Measurements from ENCODE around the gene BCR.
A peak's percentile ranks its signal among the peaks of the same experiment; 100 is the strongest.

The BCR gene

DNA sequence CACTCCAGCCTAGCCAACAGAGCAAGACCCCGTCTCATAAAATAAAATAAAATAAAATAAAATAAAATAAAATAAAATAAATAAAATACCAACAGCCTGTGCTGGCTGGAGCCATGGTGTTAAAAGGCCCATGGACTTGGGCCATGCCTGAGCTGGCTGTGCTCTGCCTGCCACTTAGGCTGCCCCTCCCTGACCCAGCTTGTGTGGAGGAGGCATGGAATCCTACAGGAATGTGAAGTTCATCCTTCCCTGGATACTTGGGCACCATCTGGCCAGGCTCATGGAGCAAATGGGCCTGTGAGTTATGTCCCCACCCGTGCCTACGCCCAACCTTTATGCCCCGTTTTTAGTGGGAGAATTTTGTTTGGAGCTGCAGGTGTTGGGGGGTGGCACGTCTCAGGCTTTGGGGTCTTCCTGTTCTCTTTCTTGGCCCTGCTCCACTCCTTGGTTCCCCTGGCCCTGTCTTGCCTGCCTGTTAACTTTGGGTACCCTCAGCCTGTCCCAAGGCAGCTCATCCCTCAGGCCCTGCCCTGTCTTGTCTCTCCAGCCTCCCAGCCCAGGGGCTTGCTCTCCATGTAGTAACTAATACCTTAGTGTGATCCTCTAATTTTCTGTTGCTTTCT lies 51.3 kb downstream of the BCR start:
- no peak for DNase-seq (ENCODE audit: low spot score)

DNA sequence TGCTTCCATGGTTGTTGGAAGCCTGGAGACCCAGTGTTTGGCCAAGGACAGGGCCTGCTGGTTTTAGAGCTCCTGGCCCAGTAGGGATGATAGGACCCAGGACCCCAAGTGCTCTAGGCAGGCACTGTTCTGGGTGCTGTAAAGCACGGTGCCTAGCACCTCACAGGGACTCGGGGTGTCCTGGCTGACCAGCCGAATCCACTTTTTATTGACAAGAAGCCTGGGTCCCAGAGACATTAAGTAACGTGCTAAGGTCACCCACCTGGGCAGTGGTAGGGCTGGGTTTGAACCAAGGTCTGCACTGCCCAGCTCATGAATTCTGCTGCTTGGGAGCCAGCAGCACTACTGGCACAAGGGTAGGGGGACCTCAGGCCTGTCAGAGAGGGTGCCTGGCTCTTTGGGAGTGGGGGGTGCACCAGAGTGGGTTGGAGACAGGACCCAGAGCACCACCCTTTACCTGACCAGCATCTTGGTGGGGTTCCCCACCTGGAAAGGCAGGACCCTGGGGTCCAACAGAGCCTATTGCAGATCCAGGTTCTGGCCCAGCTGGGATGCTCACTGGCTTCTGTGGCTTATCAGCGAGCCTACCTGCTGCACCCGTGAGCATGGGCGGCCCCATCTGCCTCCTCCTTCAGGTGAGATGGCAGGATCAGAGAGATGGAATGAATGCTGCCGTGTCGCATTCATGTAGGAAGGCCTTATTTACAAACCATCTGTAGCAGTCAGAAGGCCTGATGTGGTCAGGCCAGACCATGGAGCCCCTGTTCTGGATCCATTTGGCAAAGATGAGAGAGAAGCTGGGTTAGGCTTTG lies 52.0 kb downstream of the BCR start:
- DNase-seq (ENCODE audit: low spot score) = no peak

DNA sequence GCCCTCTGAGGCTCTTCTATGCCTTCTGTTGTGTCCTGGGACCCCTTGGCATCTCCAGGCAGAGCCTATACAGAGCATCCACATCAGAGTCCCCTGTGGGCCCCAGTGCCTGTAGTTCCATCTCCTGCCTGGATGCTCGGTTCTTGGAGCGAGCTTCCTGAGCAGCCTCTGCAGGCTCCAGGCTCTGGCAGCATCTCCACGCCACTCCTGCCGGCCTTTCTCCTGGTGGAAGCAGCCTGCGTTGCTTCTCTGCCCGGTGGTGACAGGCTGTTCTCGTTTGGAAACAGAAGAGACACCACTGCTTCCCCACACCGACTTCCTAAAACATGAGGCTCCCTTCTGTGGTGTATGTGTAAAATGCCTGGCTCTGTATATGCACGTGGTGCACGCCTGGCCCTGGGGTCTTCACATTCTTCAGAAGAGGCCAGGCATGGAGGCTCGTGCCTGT lies 52.8 kb downstream of the BCR start:
- DNase-seq (ENCODE audit: low spot score) = no peak

DNA sequence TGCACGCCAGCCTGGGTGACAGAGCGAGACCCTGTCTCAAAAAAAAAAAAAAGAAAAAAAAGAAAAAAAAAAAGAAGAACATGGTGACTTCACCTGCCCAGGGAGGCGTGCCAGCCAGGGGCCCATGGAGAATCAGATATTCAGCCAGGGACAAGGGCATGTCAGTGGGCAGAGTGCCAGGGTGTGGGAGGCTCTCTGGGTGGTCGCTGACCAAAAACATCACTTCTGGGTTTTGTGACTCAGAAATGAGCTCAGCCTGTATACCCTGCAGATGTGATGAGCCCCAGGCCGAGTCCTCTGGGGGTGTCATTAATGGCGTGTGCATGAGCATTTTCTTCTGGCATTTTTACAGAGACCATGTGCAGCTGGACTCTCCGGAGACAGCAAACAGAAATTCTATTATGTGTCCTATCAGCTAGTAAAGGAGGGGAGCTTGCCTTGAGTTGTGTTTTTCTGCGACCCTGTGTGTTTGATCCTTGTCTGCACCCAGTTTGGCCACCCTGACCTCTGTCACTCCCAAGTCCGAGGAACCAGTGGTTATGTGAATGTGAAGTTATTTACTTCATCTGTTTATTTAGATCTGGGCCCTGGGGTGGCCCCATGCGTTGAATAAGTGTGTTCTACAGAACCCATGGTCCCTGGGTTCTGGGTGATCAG lies 53.6 kb downstream of the BCR start:
- no peak for DNase-seq (ENCODE audit: low spot score)

DNA sequence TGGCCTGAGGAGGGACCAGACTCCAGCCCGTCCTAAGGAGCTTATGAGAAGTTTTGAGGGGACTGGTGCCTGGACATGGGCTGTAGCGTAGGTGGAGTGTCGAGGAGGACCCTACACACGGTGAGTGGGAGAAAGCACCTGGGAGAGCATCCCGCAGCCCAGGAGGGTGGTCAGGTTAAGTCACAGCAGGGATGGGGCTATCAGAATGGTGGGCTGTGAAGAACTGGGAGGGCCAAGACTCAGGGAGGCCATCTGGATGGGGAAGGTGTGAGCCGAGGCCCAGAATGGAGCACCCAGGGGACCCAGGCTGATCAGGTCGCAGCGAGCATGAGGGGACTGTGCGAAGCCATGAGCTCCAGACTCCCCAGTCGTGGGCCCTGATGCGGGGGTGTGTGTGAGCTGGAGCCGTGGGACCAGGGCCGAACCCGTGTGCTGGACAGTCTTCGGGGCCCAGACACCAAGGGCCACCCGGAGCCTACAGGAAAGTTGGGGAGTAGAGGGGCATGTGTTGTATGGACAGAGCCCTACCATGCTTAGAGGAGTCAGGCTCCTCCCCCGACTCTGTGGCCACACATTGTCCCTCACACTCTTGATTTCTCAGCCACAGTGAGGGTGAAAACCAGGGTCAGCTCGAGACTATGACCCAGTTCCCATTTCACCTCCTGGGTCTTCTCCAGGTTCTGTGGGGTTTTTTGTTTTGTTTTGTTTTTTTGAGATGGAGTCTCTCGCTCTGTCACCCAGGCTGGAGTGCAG lies 54.3 kb downstream of the BCR start:
- no peak for DNase-seq (ENCODE audit: low spot score)

DNA sequence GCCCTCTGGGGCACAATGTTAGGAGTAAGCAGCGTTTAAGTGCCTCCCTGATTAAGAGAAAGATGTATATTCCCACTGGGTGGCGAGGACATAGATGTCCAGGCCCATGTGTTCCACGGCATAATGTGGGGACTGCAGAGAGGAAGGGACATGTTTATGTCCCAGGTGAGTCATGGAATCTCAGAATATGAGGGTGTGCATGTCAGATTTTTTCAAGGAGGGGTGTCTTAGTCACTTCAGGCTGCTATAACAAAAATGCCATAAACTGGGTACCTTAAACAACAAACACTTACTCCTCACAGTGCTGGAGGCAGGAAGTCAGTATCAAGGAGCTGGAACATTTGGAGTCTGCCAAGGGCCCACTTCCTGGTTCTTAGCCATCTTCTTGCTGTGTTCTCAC lies 55.1 kb downstream of the BCR start:
- DNase-seq (ENCODE audit: low spot score) = no peak

DNA sequence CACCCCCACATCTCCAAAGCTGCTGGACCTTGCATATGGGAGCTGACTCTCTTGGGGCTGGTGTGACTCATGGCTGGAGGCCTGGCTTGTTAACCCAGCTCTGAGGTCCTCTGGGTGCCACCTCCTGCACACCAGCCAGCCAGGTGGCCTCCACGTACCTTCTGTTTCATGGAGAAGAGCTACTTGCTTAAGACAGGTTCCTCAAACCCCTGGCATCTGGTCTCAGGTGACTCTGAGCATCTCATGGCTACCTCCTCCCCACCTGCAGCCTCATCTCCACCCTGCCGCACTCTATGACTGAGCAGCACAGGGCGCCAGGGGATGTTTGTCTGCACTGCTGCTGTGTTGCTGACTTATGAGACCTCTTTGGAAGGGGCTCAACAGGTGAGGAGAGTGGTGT lies 55.7 kb downstream of the BCR start:
- DNase-seq (ENCODE audit: low spot score) = no peak

DNA sequence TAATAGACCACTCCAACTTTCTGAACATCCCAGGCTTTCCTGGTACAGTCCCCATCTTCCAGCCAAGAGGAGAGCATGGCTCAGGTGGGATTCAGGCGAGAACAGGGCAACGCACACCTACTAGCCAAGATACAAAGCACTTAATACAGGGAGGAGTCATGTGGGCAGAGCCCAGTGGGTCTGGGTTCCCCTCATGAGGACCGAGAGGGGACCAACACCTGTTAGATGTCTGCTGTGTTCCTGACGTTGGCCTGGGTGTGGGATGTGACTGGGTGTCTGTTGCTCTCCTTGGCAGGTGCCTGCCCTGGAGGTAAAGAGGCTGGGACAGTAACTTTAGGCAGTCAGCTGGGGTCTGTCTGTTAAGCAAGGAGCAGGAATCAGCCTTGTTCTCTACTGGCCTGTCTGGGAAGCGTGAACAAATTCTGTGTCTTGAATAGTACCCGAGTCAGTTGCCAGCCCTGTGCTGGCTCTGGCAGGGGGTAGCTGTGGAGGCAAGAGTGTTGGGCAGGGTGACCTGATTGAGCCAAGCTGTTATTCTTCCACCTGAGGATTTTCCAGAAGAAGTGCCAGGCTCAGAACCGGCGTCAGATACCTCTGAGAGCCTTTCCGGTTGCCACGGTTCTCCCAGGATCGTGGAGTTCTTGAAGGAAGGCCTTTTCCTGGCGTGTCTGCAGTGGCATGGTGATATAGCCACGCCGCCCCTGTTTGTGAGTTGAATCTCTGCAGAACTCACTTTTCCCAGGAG lies 56.3 kb downstream of the BCR start:
- DNase-seq (ENCODE audit: low spot score) = no peak

DNA sequence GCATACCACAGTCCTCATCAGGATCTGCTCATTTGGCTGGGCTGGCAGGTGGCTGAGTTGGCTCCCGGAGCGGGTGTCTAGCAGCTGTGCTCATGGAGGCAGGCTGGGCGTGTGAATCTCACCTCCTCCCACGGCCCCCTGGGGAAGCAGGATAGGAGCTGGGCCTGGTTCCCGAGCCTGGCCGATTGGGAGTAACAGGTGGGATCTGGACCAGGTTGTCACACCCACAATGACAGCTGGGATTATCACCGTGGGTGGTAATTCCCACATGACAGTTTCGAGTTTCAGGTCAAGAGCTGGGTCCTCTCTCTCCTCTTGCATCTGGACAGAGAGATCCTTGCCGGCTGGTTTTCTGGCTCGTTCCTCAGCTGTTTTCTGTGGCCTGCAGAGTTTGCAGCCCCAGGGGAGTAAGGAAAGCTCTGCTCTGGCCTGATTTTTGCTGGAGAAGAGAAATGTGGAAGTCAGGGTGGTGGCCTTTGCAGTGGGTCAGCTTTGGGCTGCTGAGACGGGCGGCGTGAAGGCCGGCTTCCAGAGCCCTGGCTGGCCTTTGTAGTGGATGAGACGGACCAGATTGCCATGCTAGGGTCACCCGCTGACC lies 57.0 kb downstream of the BCR start:
- DNase-seq (ENCODE audit: low spot score) = no peak

DNA sequence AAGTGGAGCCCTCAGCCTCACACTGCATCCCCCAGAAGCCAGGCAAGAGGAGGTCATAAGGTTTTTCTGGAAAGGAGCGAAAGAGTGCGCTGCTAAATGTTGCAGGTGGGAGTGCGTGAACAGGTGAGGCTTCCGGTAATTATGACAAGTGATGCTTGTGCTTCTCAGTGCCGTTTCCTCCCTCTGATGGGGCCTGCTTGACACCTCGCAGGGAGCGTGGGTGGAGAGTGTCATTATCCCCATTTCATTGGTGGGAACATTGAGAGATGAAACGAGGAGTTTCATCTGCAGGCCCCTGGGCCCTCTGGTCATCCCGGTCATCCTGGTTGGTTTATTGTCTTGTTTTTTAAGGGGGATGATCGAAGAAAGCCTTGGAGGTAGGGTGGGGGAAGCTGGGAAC lies 57.5 kb downstream of the BCR start:
- peak; percentile 45 for DNase-seq (ENCODE audit: low spot score)

DNA sequence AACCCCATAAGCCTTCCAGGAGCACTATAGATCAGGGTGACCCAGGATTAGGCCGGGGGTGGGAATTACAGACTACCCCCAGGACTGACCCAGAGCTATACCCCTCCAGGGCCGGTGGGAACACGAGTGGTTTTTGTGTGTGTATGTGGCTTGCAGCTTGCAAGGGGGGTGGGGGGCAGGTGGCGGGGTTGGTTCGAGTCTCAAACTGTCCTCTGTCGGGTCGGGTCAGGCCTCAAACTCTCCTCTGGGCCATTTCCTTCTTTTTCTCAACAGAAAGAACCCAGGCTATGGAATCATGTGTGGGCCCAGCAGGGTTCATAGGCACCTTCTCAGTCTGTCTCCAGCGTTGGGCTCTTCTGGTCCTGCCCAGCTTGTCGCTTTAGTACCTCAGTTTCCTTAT lies 58.4 kb downstream of the BCR start:
- DNase-seq (ENCODE audit: low spot score) = no peak

DNA sequence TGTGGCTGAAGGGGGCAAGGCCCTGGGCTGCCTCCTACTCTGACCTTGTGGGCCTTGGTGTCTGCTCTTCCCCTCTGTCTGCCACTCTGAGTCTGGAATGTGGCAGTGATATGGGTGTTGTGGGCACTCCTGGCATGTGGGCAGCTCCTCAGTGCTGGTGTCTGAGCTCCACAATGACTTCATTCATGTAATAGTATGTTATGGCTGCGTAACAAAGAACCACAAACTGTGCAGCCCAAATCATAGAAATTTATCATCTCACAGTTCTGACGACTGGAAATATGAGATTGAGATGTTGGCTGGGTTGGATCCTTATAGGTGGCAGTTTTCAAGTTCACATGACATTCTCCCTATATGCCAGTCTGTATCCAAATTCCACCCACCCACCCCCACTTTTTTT lies 59.1 kb downstream of the BCR start:
- no peak for DNase-seq (ENCODE audit: low spot score)

DNA sequence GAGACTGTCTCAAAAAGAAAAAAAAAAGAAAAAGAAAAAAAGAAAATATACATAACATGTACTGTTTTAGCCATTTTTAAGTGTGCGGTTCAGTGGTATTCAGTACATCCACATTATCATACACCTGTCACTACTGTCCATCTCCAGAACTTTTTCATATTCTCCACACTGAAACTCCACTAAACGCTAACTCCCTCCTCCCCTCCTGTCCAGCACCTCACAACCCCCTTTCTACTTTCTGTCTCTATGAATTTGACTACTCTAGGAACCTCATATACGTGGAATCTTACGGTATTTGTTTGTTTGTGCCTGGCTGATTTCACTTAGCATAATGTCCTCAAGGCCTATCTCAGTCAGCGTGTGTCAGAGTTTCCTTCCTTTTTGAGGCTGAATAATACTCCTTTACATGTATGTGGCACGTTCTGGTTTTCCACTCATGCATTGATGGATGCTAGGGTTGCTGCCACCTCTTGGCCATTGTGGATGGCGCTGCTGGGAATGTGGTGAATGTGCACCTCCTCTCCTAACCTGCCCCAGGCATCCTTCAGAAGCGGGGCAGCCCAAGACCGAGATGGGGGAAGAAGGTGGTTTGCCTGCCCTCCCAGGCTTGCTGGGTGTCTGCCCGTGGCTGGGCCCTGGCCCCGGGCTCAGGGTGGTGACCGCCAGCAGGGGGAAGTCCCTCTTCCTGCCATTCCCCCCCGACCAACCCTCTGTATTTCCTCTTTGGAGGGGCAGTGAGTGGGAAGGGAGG lies 60.5 kb downstream of the BCR start:
- DNase-seq (ENCODE audit: low spot score) = no peak

DNA sequence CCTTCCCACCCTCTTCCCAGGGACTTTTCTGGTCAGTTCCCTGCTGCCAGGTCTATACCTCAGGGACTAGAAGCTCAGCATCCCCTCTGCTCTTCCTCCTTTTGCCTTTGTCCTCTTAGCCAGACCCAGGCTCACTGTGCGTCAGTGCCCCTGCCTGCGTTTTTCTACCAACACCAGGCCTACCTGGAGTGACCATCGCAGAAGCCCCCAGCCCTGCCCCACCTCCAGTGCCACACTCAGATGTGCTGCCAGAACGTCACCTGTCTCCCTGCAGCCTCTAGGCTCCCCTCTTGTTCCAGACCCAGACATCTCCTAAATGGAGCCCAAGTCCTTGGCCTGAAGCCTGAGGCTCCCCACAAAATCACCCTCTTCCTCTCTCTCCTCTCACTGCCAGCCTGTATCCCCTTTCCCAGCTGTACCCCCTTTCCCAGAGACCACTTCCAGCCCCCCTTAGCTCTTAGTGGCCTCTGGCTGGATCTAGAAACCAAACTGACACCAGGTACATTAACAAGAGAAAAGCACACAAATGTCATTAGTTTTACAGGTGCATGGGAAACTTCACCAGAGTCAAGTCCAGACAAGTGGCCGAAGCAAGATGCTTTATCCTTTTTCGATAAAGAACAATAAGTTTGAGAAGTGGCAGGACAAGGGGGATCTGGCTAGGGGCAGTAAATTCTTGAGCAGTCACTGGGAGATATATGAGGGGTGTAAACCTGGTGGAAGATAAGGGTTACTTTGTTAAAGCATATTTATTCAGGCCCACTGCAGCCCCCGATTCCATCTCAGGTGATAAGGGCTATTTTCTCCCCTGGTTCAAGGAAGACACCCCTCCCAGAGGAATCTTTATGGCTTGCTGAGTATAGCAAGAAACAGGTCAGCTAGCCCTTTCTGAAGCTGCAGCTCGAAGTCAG lies 61.5 kb downstream of the BCR start:
- DNase-seq (ENCODE audit: low spot score) = no peak

DNA sequence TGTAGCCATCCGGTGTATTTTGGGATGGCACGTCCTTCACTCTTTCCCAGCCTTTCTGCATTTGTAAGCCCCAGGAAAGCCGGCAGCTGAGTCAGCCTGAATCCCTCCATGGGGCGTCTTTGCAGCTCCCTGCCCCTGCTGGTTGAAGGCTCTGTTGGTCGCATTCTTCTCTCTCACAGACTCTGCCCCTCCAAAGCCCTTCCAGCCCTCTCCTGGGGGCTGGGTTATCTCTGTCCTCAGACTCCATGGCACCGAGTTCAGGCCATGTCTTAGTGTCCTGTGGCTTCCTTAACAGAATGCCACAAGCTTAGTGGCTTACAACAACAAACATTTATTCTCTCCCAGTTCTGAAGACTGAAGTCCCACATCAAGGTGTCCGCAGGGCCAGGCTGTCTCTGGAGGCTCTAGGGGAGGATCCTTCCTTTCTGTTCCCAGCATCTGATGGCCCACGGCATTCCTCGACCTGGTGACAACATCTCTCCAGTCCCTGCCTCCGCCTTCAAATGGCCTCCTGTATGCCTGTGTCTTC lies 62.2 kb downstream of the BCR start:
- no peak for DNase-seq (ENCODE audit: low spot score)

DNA sequence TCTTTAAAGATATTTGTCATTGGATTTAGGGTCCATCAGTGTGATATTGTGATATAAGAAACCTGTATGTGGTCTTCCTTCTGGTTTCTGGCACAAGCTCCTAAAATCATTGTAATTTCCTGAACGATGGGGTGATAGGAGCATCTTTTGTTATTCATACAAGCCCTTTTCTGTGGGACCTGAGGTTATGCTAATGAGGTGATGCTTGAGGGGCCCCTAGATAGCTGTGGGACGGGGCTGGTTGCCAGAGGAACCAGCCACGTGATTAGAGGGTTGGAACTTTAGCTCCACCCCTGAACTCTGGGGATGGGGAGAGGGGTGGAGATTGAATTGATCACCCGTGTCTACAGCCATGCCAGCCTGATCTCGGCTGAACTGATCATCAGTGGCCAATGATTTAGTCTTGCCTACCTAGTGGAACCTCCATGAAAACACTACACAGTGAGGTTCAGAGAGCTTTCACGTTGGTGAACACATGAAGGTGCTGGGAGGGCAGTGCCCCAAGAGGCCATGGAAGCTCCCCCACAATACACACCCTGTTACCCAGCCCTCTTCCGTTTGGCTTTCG lies 62.8 kb downstream of the BCR start:
- DNase-seq (ENCODE audit: low spot score) = peak; percentile 77

DNA sequence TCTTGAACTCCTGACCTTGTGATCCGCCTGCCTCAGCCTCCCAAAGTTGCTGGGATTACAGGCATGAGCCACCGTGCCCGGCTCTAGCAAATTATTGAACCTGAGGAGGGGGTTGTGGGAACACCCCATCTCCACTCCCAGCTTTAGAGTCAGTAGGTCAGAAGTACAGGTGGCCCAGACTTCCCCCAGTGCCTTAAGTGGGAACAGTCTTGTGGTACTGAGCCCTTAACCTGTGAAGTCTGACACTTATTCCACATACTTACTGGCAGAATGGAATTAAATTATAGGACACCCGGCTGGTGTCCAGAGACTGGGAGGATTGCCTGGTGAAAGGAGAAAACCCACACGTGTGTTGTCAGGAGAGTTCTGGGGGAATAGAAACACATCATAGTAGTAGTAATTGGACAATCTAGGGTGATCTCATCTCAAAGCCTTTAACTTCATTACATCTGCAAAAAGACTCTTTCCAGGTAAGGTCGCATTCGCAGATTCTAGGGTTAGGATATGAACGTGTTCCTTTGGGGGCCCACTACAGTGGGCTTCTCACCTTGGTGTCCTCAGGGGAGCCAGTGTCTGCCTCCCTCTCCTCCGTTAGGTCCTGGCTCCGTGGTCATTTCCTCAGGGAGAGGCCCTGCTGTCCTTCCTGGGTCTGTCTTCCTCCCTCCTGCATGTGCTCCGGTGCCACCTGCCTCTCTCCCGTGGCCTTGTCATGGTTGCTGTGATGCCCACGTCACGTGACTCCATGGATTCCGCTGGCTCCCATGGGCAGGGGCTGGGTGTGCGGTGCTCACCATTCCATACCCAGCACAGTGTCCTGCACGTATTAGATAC lies 63.8 kb downstream of the BCR start:
- DNase-seq (ENCODE audit: low spot score) = no peak

DNA sequence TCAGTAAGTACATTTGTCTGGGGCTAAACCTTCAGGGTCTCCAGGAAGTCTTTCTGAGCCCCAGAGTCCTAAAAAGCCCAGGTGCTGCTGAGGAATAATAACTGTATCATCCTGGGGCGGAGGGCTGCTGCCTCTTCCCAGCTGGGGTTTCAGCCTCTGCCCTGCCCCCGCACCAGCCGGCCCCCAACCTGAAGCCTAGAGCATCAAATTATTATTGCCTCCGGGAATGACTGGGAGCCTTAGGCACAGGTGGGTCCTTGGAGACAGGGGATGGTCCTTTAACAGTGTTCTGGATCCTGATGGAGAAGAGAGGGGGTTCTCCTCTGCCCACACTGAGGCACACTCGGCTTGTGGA lies 64.4 kb downstream of the BCR start:
- no peak for DNase-seq (ENCODE audit: low spot score)

Measured in CD4-positive, alpha-beta T cell treated with Interleukin-6 at 100 ng/mL for 8 hours (primary cell).